Erythroblast (primary cell): ENCODE results near the gene ZNF474.

Source experiments
- DNase-seq, 2 experiments: peaks; one replicate each; lab custom pipeline; 2025; lab: John Stamatoyannopoulos, UW
- GATA1 ChIP-seq: IDR thresholded peaks from 2 replicates; pipeline ENCODE4 v1.6.1; 2011; ENCODE audit warnings: low read depth, mild to moderate bottlenecking, control low read depth, low read length, moderate library complexity
- POLR2A ChIP-seq: IDR thresholded peaks from 2 replicates; pipeline ENCODE4 v1.6.1; 2011; ENCODE audit warnings: mild to moderate bottlenecking, low read length

Gene ZNF474

DNA sequence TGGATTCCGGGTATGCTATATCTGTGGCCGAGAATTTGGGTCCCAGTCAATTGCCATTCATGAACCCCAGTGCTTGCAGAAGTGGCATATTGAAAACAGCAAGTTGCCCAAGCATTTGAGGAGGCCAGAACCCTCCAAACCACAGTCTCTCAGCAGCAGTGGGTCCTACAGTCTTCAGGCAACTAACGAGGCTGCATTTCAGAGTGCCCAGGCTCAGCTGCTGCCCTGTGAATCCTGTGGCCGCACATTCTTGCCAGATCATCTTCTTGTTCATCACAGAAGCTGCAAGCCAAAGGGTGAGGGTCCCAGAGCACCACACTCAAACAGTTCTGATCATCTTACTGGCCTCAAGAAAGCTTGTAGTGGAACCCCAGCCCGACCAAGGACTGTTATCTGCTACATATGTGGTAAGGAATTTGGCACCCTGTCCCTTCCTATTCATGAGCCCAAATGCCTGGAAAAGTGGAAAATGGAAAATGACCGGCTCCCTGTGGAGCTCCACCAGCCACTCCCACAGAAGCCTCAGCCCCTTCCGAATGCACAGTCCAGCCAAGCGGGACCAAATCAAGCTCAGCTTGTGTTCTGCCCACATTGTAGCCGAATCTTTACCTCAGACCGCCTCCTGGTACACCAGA is 23.0 kb downstream of the ZNF474 start:
- TF ChIP-seq GATA1 = no peak
- TF ChIP-seq POLR2A = no peak
- DNase-seq = no peak

DNA sequence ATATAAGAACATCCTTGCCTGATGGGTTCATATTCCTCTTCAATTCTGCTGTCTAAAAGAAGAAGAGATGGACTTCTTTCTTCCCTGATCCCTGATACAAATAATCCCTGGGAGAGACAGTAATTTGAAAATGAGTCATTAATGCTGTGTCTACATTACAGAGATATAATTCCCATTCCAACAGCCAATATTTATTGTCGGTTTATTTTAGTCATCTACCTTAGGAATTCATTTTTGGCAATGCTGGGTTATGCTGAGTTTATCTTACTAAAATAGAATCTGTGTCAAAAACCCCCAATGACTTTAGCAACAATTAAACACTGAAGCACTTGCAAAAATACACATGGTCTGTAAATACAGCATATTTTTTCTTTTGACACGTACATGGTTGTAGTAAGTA is 23.9 kb downstream of the ZNF474 start:
- TF ChIP-seq GATA1 = no peak
- TF ChIP-seq POLR2A = no peak
- no peak for DNase-seq

- TF ChIP-seq POLR2A (no peak), GATA1 (no peak)
- no peak for DNase-seq
These were observed 24.4 kb downstream of the ZNF474 start for GRCh38 chr5:122153774-122154173.

DNA sequence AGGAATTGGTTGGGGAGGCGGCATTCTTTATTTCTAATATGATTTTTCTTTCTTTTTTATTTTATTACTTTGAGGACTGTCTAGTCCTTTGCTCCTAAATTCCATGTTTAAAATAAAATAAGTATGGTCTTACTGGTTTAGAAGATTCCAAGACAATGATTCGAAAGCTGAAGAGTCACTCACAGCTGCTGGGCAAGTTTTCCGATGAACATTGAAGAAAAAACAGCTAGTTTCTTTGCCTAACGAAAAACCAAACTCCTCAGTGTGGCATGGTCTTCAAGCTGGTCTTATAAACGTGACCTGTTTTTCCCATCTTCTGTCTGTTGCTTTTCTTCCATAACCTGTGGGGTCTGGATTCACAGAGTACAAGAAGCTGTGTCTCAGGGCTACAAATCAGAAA is 25.1 kb downstream of the ZNF474 start:
- TF ChIP-seq GATA1 = no peak
- TF ChIP-seq POLR2A = no peak
- no peak for DNase-seq

- TF ChIP-seq POLR2A (no peak), GATA1 (no peak)
- DNase-seq = no peak
These were observed 25.6 kb downstream of the ZNF474 start for GRCh38 chr5:122154910-122155309.

DNA sequence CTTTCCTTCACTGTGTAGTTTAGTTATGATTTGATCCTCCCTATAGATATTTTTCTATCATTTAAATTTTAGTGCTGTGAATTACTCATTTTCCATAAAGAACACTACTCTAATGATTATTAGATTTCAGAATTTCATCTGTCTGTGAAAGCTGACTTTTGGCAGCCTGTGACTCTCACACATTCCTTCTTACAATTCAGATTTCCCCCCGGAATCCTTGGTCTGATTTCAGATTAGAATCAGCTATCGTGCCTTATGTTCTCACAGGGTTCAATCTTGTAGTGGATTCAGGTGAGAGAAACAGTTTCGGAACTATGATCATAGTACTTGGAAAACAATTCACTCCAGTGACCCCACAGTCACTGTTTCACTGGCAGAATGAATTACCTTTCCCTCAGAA is 26.2 kb downstream of the ZNF474 start:
- no peak for TF ChIP-seq POLR2A
- no peak for TF ChIP-seq GATA1
- no peak for DNase-seq

GRCh38 chr5:122156724-122157325 is 27.5 kb downstream of the ZNF474 start:
- TF ChIP-seq GATA1 (no peak), POLR2A (no peak)
- DNase-seq = peak; percentile 50 to 65

- TF ChIP-seq GATA1 = no peak
- no peak for TF ChIP-seq POLR2A
These were observed 32.8 kb downstream of the ZNF474 start for GRCh38 chr5:122162100-122162638.

GRCh38 chr5:122163121-122164069 is 34.0 kb downstream of the ZNF474 start:
- DNase-seq = no peak

More at GRCh38 chr5:122162100-122162638, 32.8 kb downstream of the ZNF474 start:
- DNase-seq = no peak

GRCh38 chr5:122164070-122164435 is 34.7 kb downstream of the ZNF474 start:
- TF ChIP-seq POLR2A (no peak), GATA1 (no peak)
- DNase-seq = no peak

More at GRCh38 chr5:122163121-122164069, 34.0 kb downstream of the ZNF474 start:
- no peak for TF ChIP-seq GATA1
- no peak for TF ChIP-seq POLR2A

GRCh38 chr5:122164831-122165558 is 35.6 kb downstream of the ZNF474 start:
- TF ChIP-seq GATA1 = no peak
- TF ChIP-seq POLR2A = no peak
- no peak for DNase-seq

DNA sequence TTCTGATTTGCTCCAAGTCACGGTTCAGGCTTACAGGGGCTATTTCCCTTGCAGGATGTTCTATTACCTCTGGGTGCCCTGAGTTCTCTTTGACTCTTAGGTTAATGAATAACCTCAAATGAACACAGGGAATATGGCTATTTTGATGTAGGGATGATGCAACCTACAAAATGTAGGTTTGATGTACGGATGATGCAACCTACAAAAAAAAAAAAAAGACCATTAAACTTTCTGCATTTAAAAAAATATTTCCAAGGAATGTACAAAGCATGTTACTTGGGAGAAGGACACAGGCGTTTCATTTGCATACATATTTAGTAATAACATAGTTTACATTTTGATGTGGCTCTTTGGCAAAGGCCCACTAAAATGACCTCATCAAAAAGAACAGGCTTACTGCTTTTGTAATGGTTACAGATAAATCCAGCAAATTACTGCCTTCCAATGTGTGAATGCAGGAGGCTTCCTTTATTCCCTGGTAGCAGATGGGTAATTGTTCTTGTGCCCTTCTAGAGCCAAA is 36.3 kb downstream of the ZNF474 start:
- TF ChIP-seq GATA1 = no peak
- no peak for TF ChIP-seq POLR2A
- no peak for DNase-seq
